Karpas-422 (cell line): ENCODE data around the gene ACYP1. TPM values are rescaled to one million over a fixed set of nuclear protein-coding genes. Genes with fewer than 3 reads are reported as not detected.

Experiments used
- DNase-seq: peaks from one replicate; pipeline ENCODE4 v3.0.0-alpha.2; 2015
- H2AFZ ChIP-seq: fragments of 200-600 bp; sonication (generic); 2 replicates; pipeline ENCODE4 v1.6.1; 2014; ENCODE audit warnings: antibody characterized with exemption, low read length, mixed read lengths
- H3K27ac ChIP-seq: fragments of 200-600 bp; sonication (generic); 2 replicates; pipeline ENCODE4 v1.5.1; 2014; ENCODE audit warnings: mild to moderate bottlenecking, low read length, moderate library complexity
- H3K27me3 ChIP-seq: fragments of 200-600 bp; sonication (generic); 2 replicates; pipeline ENCODE4 v1.6.1; 2014; ENCODE audit warnings: low read length, mixed read lengths
- H3K36me3 ChIP-seq: fragments of 200-600 bp; sonication (generic); 2 replicates; pipeline ENCODE4 v1.6.1; 2014; ENCODE audit warnings: low read length, mixed read lengths; ENCODE audit not compliant: insufficient read depth
- H3K4me1 ChIP-seq: fragments of 200-600 bp; sonication (generic); 2 replicates; pipeline ENCODE4 v1.6.1; 2014; ENCODE audit warnings: mild to moderate bottlenecking, low read length, mixed read lengths
- H3K4me2 ChIP-seq: fragments of 200-600 bp; sonication (generic); 2 replicates; pipeline ENCODE4 v1.6.1; 2014; ENCODE audit warnings: low read length, low read depth, mild to moderate bottlenecking; ENCODE audit not compliant: poor library complexity, severe bottlenecking
- H3K4me3 ChIP-seq: fragments of 200-600 bp; sonication (generic); 2 replicates; pipeline ENCODE4 v1.5.1; 2014; ENCODE audit warnings: mild to moderate bottlenecking, antibody characterized with exemption, low read length, mixed read lengths
- H3K79me2 ChIP-seq: fragments of 200-600 bp; sonication (generic); 2 replicates; pipeline ENCODE4 v1.6.1; 2014; ENCODE audit warnings: mild to moderate bottlenecking, low read length, mixed read lengths
- H3K9ac ChIP-seq: fragments of 200-600 bp; sonication (generic); 2 replicates; pipeline ENCODE4 v1.6.0; 2014; ENCODE audit warnings: low read length
- H3K9me2 ChIP-seq: fragments of 200-600 bp; sonication (generic), shearing (Covaris generic); replicated peaks from 2 replicates; pipeline ENCODE4 v1.6.0; 2014; ENCODE audit warnings: mild to moderate bottlenecking, low read length, moderate library complexity; ENCODE audit not compliant: insufficient read depth
- H3K9me3 ChIP-seq: fragments of 300-700, 200-600 bp; sonication (generic); 2 replicates; pipeline ENCODE4 v1.6.1; 2014; ENCODE audit warnings: low read length, mixed read lengths
- H4K20me1 ChIP-seq: fragments of 200-600 bp; sonication (generic); 2 replicates; pipeline ENCODE4 v1.6.1; 2014; ENCODE audit warnings: mild to moderate bottlenecking, antibody characterized with exemption, low read length, low read depth; ENCODE audit not compliant: insufficient read depth
- total RNA-seq: library from RNA; depleted of rRNA; stranded (reverse); fragments of >200 nt; shearing (Covaris generic); gene quantifications from 2 replicates; pipeline ENCODE4 v1.2.3, GENCODE V29; 2014; ENCODE audit warnings: low replicate concordance

The ACYP1 gene
- total RNA-seq, 1 experiment from 2014 or later, result 84.2 TPM

GRCh38 chr14:75051556-75051899, 12.3 kb downstream of the ACYP1 start:
- Histone ChIP-seq H4K20me1 (no peaks in the 10 kb centered on the region), H3K4me3 (peak overlapping the region; percentile 80), H3K4me2 (peak overlapping the region; percentile 69), H3K27ac (peak overlapping the region; percentile 70; the same call in 1 of the 2 replicates), H2AFZ (peak overlapping the region; percentile 9), H3K27me3 (no peaks in the 10 kb centered on the region), H3K4me1 (peaks cover 25% of the 10 kb centered on the region), H3K9ac (peak overlapping the region; percentile 84), H3K79me2 (peaks cover 59% of the 10 kb centered on the region), H3K9me2 (no peaks in the 10 kb centered on the region), H3K9me3 (no peaks in the 10 kb centered on the region), H3K36me3 (peaks cover 25% of the 10 kb centered on the region)
- DNase-seq, result no peak

- Histone ChIP-seq H3K9me2 (no peaks in the 10 kb centered on the region), H3K27ac (peak within 1 kb of the TSS; percentile 70), H3K4me2 (peak within 1 kb of the TSS; percentile 69), H3K4me1 (peaks cover 25% of the 10 kb centered on the region), H4K20me1 (no peaks in the 10 kb centered on the region), H3K9me3 (no peaks in the 10 kb centered on the region), H3K36me3 (peaks cover 29% of the 10 kb centered on the region), H3K4me3 (peak within 1 kb of the TSS; percentile 80), H3K79me2 (peaks cover 59% of the 10 kb centered on the region), H2AFZ (peak within 1 kb of the TSS; percentile 9), H3K9ac (peak within 1 kb of the TSS; percentile 84), H3K27me3 (no peaks in the 10 kb centered on the region)
- peak; percentile 97 for DNase-seq
These were observed 12.8 kb downstream of the ACYP1 start, which contains the start of gene MLH3 for GRCh38 chr14:75050852-75051555. MLH3 (minus strand) TSS chr14:75051467; CDS start chr14:75049655, 1,812 bp downstream.

GRCh38 chr14:75049731-75050201, 14.1 kb downstream of the ACYP1 start:
- H3K4me2 ChIP-seq, result peak overlapping the region; percentile 69

GRCh38 chr14:75049136-75049535, 14.7 kb downstream of the ACYP1 start:
- Histone ChIP-seq H3K9me3 (no peaks in the 10 kb centered on the region), H3K9me2 (no peaks in the 10 kb centered on the region)

More at GRCh38 chr14:75049731-75050201, 14.1 kb downstream of the ACYP1 start:
- Histone ChIP-seq H3K4me1 (peaks cover 29% of the 10 kb centered on the region), H3K79me2 (peaks cover 66% of the 10 kb centered on the region), H3K27ac (no peak overlapping the region), H3K9ac (peak overlapping the region; percentile 84; the same call in 1 of the 2 replicates), H3K27me3 (no peaks in the 10 kb centered on the region), H3K4me3 (peak overlapping the region; percentile 80), H3K9me2 (no peaks in the 10 kb centered on the region), H3K36me3 (peaks cover 30% of the 10 kb centered on the region), H3K9me3 (no peaks in the 10 kb centered on the region), H4K20me1 (no peaks in the 10 kb centered on the region), H2AFZ (no peak overlapping the region)
- no peak for DNase-seq

GRCh38 chr14:75048101-75048500, 15.7 kb downstream of the ACYP1 start:
- Histone ChIP-seq H3K79me2 (peaks cover 80% of the 10 kb centered on the region), H3K9me2 (no peaks in the 10 kb centered on the region), H3K9ac (no peak overlapping the region), H3K4me1 (peaks cover 32% of the 10 kb centered on the region), H3K9me3 (no peaks in the 10 kb centered on the region), H3K36me3 (peaks cover 43% of the 10 kb centered on the region), H3K27me3 (no peaks in the 10 kb centered on the region), H3K4me3 (no peak overlapping the region), H3K27ac (no peak overlapping the region), H3K4me2 (no peak overlapping the region), H2AFZ (no peak overlapping the region), H4K20me1 (0 out of 2 replicates have a peak, but pooled peaks cover 5% of the 10 kb centered on the region)
- no peak for DNase-seq

More at GRCh38 chr14:75049136-75049535, 14.7 kb downstream of the ACYP1 start:
- Histone ChIP-seq H4K20me1 (0 out of 2 replicates have a peak, but pooled peaks cover 5% of the 10 kb centered on the region), H3K9ac (no peak overlapping the region), H3K27me3 (no peaks in the 10 kb centered on the region), H3K36me3 (peaks cover 36% of the 10 kb centered on the region), H3K4me1 (peaks cover 32% of the 10 kb centered on the region), H2AFZ (no peak overlapping the region), H3K4me3 (no peak overlapping the region), H3K4me2 (peak overlapping the region; percentile 69), H3K27ac (no peak overlapping the region), H3K79me2 (peaks cover 72% of the 10 kb centered on the region)
- no peak for DNase-seq

- Histone ChIP-seq H3K36me3 (peaks cover 46% of the 10 kb centered on the region), H3K27me3 (no peaks in the 10 kb centered on the region), H3K4me2 (no peak overlapping the region), H3K9me2 (no peaks in the 10 kb centered on the region), H3K4me1 (peaks cover 32% of the 10 kb centered on the region), H3K27ac (no peak overlapping the region), H3K9ac (no peak overlapping the region), H3K9me3 (no peaks in the 10 kb centered on the region), H3K4me3 (no peak overlapping the region), H4K20me1 (0 out of 2 replicates have a peak, but pooled peaks cover 5% of the 10 kb centered on the region), H2AFZ (no peak overlapping the region), H3K79me2 (peaks cover 85% of the 10 kb centered on the region)
- no peak for DNase-seq
These were observed 16.3 kb downstream of the ACYP1 start for GRCh38 chr14:75047506-75047905.

GRCh38 chr14:75046899-75047298, 16.9 kb downstream of the ACYP1 start:
- H3K27me3 ChIP-seq, result no peaks in the 10 kb centered on the region
- H3K4me3 ChIP-seq, result no peak overlapping the region
- peaks cover 32% of the 10 kb centered on the region for H3K4me1 ChIP-seq
- DNase-seq, result no peak
- no peak overlapping the region for H3K9ac ChIP-seq
- no peak overlapping the region for H3K27ac ChIP-seq
- H4K20me1 ChIP-seq, result 0 out of 2 replicates have a peak, but pooled peaks cover 5% of the 10 kb centered on the region
- no peak overlapping the region for H2AFZ ChIP-seq
- no peaks in the 10 kb centered on the region for H3K9me2 ChIP-seq
- no peak overlapping the region for H3K4me2 ChIP-seq
- H3K36me3 ChIP-seq, result peaks cover 52% of the 10 kb centered on the region
- H3K9me3 ChIP-seq, result no peaks in the 10 kb centered on the region
- H3K79me2 ChIP-seq, result peaks cover 91% of the 10 kb centered on the region

GRCh38 chr14:75046275-75046674, 17.5 kb downstream of the ACYP1 start:
- Histone ChIP-seq H3K27ac (no peak overlapping the region), H3K9me2 (no peaks in the 10 kb centered on the region), H4K20me1 (0 out of 2 replicates have a peak, but pooled peaks cover 5% of the 10 kb centered on the region), H3K4me3 (no peak overlapping the region), H3K4me1 (peaks cover 27% of the 10 kb centered on the region), H3K9me3 (no peaks in the 10 kb centered on the region), H3K27me3 (no peaks in the 10 kb centered on the region), H3K79me2 (peaks cover 96% of the 10 kb centered on the region), H2AFZ (no peak overlapping the region), H3K9ac (no peak overlapping the region), H3K4me2 (no peak overlapping the region), H3K36me3 (peaks cover 59% of the 10 kb centered on the region)
- no peak for DNase-seq
